Retinal pigment epithelial cell (primary cell): ENCODE data around the gene SMAD6.
A peak's percentile ranks its signal among the peaks of the same experiment; 100 is the strongest.
"Not testable (repeated sequence)": the region's sequence is repeated elsewhere in the genome, so short reads cannot be mapped to it uniquely, and the experiment has no call there.

Experiments used
- DNase-seq: peaks from one replicate; pipeline ENCODE4 v3.0.0-alpha.2; 2010; ENCODE audit warnings: low read depth
- H3K4me3 ChIP-seq: 2 replicates; pipeline ENCODE4 v1.5.1; 2011; ENCODE audit warnings: mild to moderate bottlenecking, low read length, control low read depth, moderate library complexity
- CTCF ChIP-seq: conservative IDR thresholded peaks from 2 replicates; pipeline ENCODE4 v1.5.1; 2011; ENCODE audit warnings: low read depth, low read length, control low read depth, inconsistent platforms

The SMAD6 gene

GRCh38 chr15:66682865-66683264, 19.2 kb upstream of the SMAD6 start:
- no peak for DNase-seq
- no peak overlapping the region for H3K4me3 ChIP-seq
- no peak for TF ChIP-seq CTCF

GRCh38 chr15:66684136-66684681, 17.8 kb upstream of the SMAD6 start:
- H3K4me3 ChIP-seq, result no peak overlapping the region
- no peak for TF ChIP-seq CTCF
- DNase-seq, result no peak

- no peak for DNase-seq
- peak; percentile 47 for TF ChIP-seq CTCF
- H3K4me3 ChIP-seq, result no peak overlapping the region
Measured at GRCh38 chr15:66685638-66686150, 16.3 kb upstream of the SMAD6 start.

GRCh38 chr15:66690912-66691311, 11.1 kb upstream of the SMAD6 start:
- H3K4me3 ChIP-seq, DNase-seq: not testable (repeated sequence)

- TF ChIP-seq CTCF, result no peak
- no peak overlapping the region for H3K4me3 ChIP-seq
- DNase-seq, result no peak
Measured at GRCh38 chr15:66691727-66692126, 10.3 kb upstream of the SMAD6 start.

GRCh38 chr15:66692391-66692790, 9.6 kb upstream of the SMAD6 start:
- no peak overlapping the region for H3K4me3 ChIP-seq
- DNase-seq, result no peak
- no peak for TF ChIP-seq CTCF

GRCh38 chr15:66692808-66693596, 9.0 kb upstream of the SMAD6 start:
- no peak for TF ChIP-seq CTCF
- no peak overlapping the region for H3K4me3 ChIP-seq
- no peak for DNase-seq
